ENCODE results near the gene DVL1. TPM values are rescaled to one million over a fixed set of nuclear protein-coding genes. Genes with fewer than 3 reads are reported as not detected.

The DVL1 gene
- total and polyA plus RNA-seq, 9 of the 15 experiments (the other 6 are each of a cell fraction or from before 2014, with no cell fraction given) = 0.62 to 135 (median 24.3) TPM

- TF ChIP-seq ZMIZ1 (IDR thresholded peaks at IDR 0.05; ENCODE audit: low read depth in 2 of 2, low read length in 2 of 2) = no peak
- TF ChIP-seq ILF3 (IDR thresholded peaks at IDR 0.05; ENCODE audit: borderline replicate concordance) = no peak
- TF ChIP-seq JUNB (CRISPR knock-in tag; conservative IDR thresholded peaks at IDR 0.05) = no peak
- no peak for TF ChIP-seq GABPB2 (CRISPR knock-in tag; conservative IDR thresholded peaks at IDR 0.05)
- no peak for TF ChIP-seq BCL6 (CRISPR knock-in tag; IDR thresholded peaks at IDR 0.05)
- 0 out of 2 replicates have a peak, but pooled peaks have one; percentile 17 for TF ChIP-seq HMGXB4 (CRISPR knock-in tag; IDR thresholded peaks at IDR 0.05)
- no peak; the same call in 1 of the 2 replicates for TF ChIP-seq ZBTB1 (CRISPR knock-in tag; IDR thresholded peaks at IDR 0.05; ENCODE audit: borderline replicate concordance, low read depth)
- no peak for TF ChIP-seq RCOR1 (IDR thresholded peaks at IDR 0.05; ENCODE audit: borderline replicate concordance in 1 of 2, low read depth in 2 of 2, low read length in 2 of 2)
- no peak for TF ChIP-seq DNMT1 (IDR thresholded peaks at IDR 0.05)
- TF ChIP-seq SRSF1 (IDR thresholded peaks at IDR 0.05; ENCODE audit: low read depth, low read length) = no peak
- no peak for TF ChIP-seq CBFA2T2 (conservative IDR thresholded peaks at IDR 0.05)
- TF ChIP-seq SNAPC5 (CRISPR knock-in tag; IDR thresholded peaks at IDR 0.05) = no peak
- no peak for TF ChIP-seq SNRNP70 (optimal IDR thresholded peaks at IDR 0.05; ENCODE audit: low read depth, low read length)
- no peak for TF ChIP-seq CTCF (IDR thresholded peaks at IDR 0.05 in 2 of 3, conservative IDR thresholded peaks at IDR 0.05 in 1 of 3; ENCODE audit: insufficient read depth in 2 of 3, low read depth in 1 of 3, low read length in 3 of 3)
- TF ChIP-seq ATF6 (CRISPR knock-in tag; IDR thresholded peaks at IDR 0.05) = no peak
- TF ChIP-seq ZEB2 (IDR thresholded peaks at IDR 0.05) = no peak
- TF ChIP-seq RBM15 (IDR thresholded peaks at IDR 0.05; ENCODE audit: insufficient read depth, low read length) = no peak
Observed at GRCh38 chr1:1308756-1309250, 40.4 kb downstream of the DVL1 start (continued).
